ENCODE data around the gene MAF.
A peak's percentile ranks its signal among the peaks of the same experiment; 100 is the strongest.

MAF gene

DNA sequence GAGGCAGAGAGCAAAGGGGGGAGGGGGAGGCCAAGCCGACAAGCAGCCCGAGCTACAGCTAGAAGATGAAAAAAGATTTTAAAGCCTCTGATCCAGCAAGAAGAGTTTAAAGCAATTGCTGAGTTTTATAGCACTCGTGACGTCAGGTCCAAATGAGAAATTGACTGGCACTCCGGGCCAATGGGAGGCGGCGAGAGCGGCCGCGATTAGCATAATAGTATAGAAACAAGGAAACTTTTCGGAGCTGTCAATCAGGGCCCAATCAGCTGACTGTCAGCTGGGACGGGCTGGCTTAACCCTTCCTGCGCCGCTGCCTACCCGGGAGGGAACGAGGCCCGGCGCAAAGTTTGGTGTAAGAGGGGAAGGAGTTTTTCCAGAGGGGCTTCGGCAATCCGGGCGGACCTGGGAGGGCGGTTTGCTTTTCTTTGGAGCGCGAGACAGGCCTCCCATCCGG is at the start of gene MAF:
Gene MAF, minus strand, starts transcription at position 100 of the 454 bp plus-strand sequence. CDS start 835 bp downstream, outside the sequence.
- H3K9ac ChIP-seq (ENCODE audit: low read depth, low read length), result peak within 1 kb of the TSS; percentile 84
- H3K9me3 ChIP-seq (ENCODE audit: control insufficient read depth, insufficient read depth, low read length), result no peaks in the 10 kb centered on the region
- no peaks in the 10 kb centered on the region for H3K36me3 ChIP-seq (ENCODE audit: insufficient read depth, low read length)
- H3K4me1 ChIP-seq (ENCODE audit: insufficient read depth, low read length), result peaks cover 5% of the 10 kb centered on the region; the same call in 1 of the 2 replicates

DNA sequence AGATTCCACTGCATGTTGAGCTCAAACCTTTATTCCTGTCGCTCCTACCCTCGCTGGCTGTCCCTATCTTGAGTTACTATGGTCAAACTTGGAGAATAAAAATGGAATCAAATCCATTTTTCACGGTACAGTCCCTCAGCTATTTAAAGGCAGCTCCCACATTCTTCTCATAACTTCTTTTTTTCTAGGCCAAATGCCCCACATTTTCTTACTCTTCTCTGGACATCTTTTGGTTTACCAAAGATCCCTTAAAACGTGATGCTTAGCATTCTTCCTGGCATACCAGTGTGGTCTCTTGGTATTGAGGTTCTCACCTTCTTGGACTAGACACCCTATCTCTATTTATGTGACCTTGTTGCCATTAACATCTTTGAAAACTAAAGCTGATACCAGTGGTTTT is 48.3 kb upstream of the MAF start:
- Histone ChIP-seq H3K9ac (ENCODE audit: low read depth, low read length) (no peak overlapping the region), H3K9me3 (ENCODE audit: control insufficient read depth, insufficient read depth, low read length) (no peaks in the 10 kb centered on the region), H3K4me1 (ENCODE audit: insufficient read depth, low read length) (no peaks in the 10 kb centered on the region), H3K36me3 (ENCODE audit: insufficient read depth, low read length) (no peaks in the 10 kb centered on the region)

- Histone ChIP-seq H3K4me1 (ENCODE audit: insufficient read depth, low read length) (no peaks in the 10 kb centered on the region), H3K9ac (ENCODE audit: low read depth, low read length) (no peak overlapping the region), H3K9me3 (ENCODE audit: control insufficient read depth, insufficient read depth, low read length) (no peaks in the 10 kb centered on the region), H3K36me3 (ENCODE audit: insufficient read depth, low read length) (no peaks in the 10 kb centered on the region)
These were observed 47.0 kb upstream of the MAF start for GRCh38 chr16:79647586-79647985.

GRCh38 chr16:79645701-79646100 is 45.2 kb upstream of the MAF start:
- Histone ChIP-seq H3K9me3 (ENCODE audit: control insufficient read depth, insufficient read depth, low read length) (no peaks in the 10 kb centered on the region), H3K9ac (ENCODE audit: low read depth, low read length) (no peak overlapping the region), H3K4me1 (ENCODE audit: insufficient read depth, low read length) (no peaks in the 10 kb centered on the region), H3K36me3 (ENCODE audit: insufficient read depth, low read length) (no peaks in the 10 kb centered on the region)

DNA sequence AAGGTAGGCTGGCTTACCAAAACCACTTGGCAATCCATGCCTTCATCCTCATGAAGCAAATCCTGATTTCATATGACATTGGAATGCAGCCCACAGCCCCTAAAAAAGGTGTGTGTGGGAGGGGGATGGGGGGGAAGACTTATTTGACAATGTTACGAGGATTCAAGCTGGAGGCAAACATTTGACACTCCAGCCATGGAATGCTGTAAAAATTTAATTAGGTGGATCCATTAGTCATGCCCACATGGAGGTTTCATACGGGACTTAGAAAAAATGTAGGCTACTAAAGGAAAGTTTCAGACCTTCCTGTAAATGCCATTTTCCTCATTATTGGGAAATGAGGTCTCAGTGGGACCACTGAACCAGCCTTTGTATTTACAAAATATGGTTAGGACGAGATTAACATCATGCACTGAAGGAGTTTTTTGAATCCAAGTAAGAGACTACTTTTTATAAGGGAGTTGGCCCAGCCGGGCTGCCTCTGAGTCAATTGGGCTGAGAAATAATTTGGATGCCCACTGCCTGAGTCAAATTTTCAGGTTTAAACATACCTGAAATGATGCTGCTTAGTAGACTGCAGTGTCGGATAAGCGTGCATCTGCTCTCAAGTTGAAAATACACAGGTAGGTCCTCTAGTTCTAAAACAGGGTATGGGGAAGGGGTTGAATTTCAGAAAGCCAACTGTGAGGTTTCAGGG is 44.6 kb upstream of the MAF start:
- Histone ChIP-seq H3K36me3 (ENCODE audit: insufficient read depth, low read length) (no peaks in the 10 kb centered on the region), H3K9ac (ENCODE audit: low read depth, low read length) (no peak overlapping the region), H3K9me3 (ENCODE audit: control insufficient read depth, insufficient read depth, low read length) (no peaks in the 10 kb centered on the region), H3K4me1 (ENCODE audit: insufficient read depth, low read length) (no peaks in the 10 kb centered on the region)

DNA sequence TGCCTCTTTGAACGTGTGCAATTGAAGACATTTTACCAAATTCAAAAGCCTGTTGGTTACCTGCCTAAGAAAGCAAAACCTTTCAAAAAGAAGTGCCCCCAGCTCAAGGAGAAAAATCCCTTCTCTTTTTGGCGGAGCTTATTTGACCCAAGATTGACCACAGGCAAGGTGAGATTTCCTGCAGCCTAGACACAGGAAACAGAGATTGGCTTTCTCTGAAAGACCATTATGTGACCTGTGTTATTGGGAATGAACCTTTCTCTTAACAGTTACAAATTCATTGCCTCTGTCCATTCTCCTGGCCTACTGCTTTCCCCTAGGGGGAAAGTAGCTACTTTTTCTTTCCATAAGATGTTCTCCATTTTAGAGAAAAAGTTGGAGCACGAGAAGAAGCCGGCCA is 42.1 kb upstream of the MAF start:
- Histone ChIP-seq H3K36me3 (ENCODE audit: insufficient read depth, low read length) (no peaks in the 10 kb centered on the region), H3K9ac (ENCODE audit: low read depth, low read length) (no peak overlapping the region), H3K4me1 (ENCODE audit: insufficient read depth, low read length) (no peaks in the 10 kb centered on the region), H3K9me3 (ENCODE audit: control insufficient read depth, insufficient read depth, low read length) (no peaks in the 10 kb centered on the region)

- H3K36me3 ChIP-seq (ENCODE audit: insufficient read depth, low read length), result no peaks in the 10 kb centered on the region
- H3K4me1 ChIP-seq (ENCODE audit: insufficient read depth, low read length), result no peaks in the 10 kb centered on the region
- no peak overlapping the region for H3K9ac ChIP-seq (ENCODE audit: low read depth, low read length)
- H3K9me3 ChIP-seq (ENCODE audit: control insufficient read depth, insufficient read depth, low read length), result no peaks in the 10 kb centered on the region
These were observed 40.2 kb upstream of the MAF start for GRCh38 chr16:79640513-79641360.

- H3K4me1 ChIP-seq (ENCODE audit: insufficient read depth, low read length), result no peaks in the 10 kb centered on the region
- no peak overlapping the region for H3K9ac ChIP-seq (ENCODE audit: low read depth, low read length)
- no peaks in the 10 kb centered on the region for H3K36me3 ChIP-seq (ENCODE audit: insufficient read depth, low read length)
- no peaks in the 10 kb centered on the region for H3K9me3 ChIP-seq (ENCODE audit: control insufficient read depth, insufficient read depth, low read length)
These were observed 39.2 kb upstream of the MAF start for GRCh38 chr16:79639576-79640311.

- Histone ChIP-seq H3K9me3 (ENCODE audit: control insufficient read depth, insufficient read depth, low read length) (no peaks in the 10 kb centered on the region), H3K4me1 (ENCODE audit: insufficient read depth, low read length) (no peaks in the 10 kb centered on the region), H3K9ac (ENCODE audit: low read depth, low read length) (no peak overlapping the region)
These were observed 37.8 kb upstream of the MAF start for GRCh38 chr16:79638386-79638785.

GRCh38 chr16:79635488-79635887 is 35.0 kb upstream of the MAF start:
- H3K9ac ChIP-seq (ENCODE audit: low read depth, low read length), result no peak overlapping the region
- H3K9me3 ChIP-seq (ENCODE audit: control insufficient read depth, insufficient read depth, low read length), result no peaks in the 10 kb centered on the region
- H3K36me3 ChIP-seq (ENCODE audit: insufficient read depth, low read length), result no peaks in the 10 kb centered on the region
- no peaks in the 10 kb centered on the region for H3K4me1 ChIP-seq (ENCODE audit: insufficient read depth, low read length)

More at GRCh38 chr16:79638386-79638785, 37.8 kb upstream of the MAF start:
- no peaks in the 10 kb centered on the region for H3K36me3 ChIP-seq (ENCODE audit: insufficient read depth, low read length)

- H3K36me3 ChIP-seq (ENCODE audit: insufficient read depth, low read length), result no peaks in the 10 kb centered on the region
- H3K9me3 ChIP-seq (ENCODE audit: control insufficient read depth, insufficient read depth, low read length), result no peaks in the 10 kb centered on the region
These were observed 33.8 kb upstream of the MAF start for GRCh38 chr16:79634298-79634697.

DNA sequence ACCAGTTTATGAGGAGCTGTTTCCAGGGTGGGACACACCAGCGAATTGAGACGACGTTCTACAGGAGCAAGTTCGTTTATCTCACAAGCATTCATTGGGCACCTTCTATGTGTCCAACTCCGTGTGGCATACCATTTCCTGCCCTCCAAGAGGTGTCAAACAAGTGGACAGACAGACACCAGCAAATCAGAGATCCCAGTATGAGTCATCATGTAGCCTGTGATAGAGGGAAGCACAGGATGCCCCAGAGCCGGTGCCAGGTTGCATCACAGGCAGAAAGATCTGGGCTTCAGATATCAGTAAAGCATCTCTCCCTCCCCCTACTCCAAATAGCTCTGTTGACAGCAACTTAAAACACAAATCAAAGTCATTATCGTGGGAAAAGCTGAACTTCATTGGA is 31.8 kb upstream of the MAF start:
- Histone ChIP-seq H3K9me3 (ENCODE audit: control insufficient read depth, insufficient read depth, low read length) (no peaks in the 10 kb centered on the region), H3K4me1 (ENCODE audit: insufficient read depth, low read length) (no peaks in the 10 kb centered on the region), H3K9ac (ENCODE audit: low read depth, low read length) (no peak overlapping the region), H3K36me3 (ENCODE audit: insufficient read depth, low read length) (no peaks in the 10 kb centered on the region)

More at GRCh38 chr16:79634298-79634697, 33.8 kb upstream of the MAF start:
- Histone ChIP-seq H3K4me1 (ENCODE audit: insufficient read depth, low read length) (no peaks in the 10 kb centered on the region), H3K9ac (ENCODE audit: low read depth, low read length) (no peak overlapping the region)

- no peak overlapping the region for H3K9ac ChIP-seq (ENCODE audit: low read depth, low read length)
These were observed 28.5 kb upstream of the MAF start for GRCh38 chr16:79628988-79629387.

DNA sequence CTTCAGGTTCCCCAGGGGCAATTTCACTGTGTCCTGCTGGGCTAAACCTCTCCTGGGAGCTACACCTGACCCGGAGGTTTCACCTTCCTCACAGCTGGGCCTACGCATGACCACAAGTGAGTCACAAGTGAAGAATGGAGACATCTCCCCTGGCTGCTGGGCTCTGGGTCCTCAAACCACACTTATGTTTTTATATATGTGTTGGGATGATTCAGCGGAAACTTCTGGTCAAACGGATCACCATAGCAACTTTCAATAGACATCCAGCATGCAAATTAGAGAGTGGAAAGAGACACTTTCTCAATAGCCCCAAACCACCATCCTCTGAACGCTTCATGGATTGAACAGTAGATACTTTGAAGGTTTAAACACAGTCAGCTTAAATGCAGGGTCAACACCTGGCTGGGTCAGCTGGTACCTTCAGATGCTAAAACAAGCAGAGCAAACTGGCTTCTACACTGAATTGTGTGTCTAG is 28.0 kb upstream of the MAF start:
- no peaks in the 10 kb centered on the region for H3K9me3 ChIP-seq (ENCODE audit: control insufficient read depth, insufficient read depth, low read length)

More at GRCh38 chr16:79628988-79629387, 28.5 kb upstream of the MAF start:
- Histone ChIP-seq H3K4me1 (ENCODE audit: insufficient read depth, low read length) (no peaks in the 10 kb centered on the region), H3K36me3 (ENCODE audit: insufficient read depth, low read length) (no peaks in the 10 kb centered on the region), H3K9me3 (ENCODE audit: control insufficient read depth, insufficient read depth, low read length) (no peaks in the 10 kb centered on the region)

More for the DNA sequence above, 28.0 kb upstream of the MAF start:
- no peak overlapping the region for H3K9ac ChIP-seq (ENCODE audit: low read depth, low read length)
- H3K36me3 ChIP-seq (ENCODE audit: insufficient read depth, low read length), result no peaks in the 10 kb centered on the region
- no peaks in the 10 kb centered on the region for H3K4me1 ChIP-seq (ENCODE audit: insufficient read depth, low read length)
